HS-27A (cell line): ENCODE results near the gene TAS2R14.

Experiments used
- DNase-seq: peaks from one replicate; pipeline ENCODE4 v3.0.0-alpha.2; 2012; ENCODE audit warnings: low read depth, missing footprints

Gene TAS2R14, protein sequence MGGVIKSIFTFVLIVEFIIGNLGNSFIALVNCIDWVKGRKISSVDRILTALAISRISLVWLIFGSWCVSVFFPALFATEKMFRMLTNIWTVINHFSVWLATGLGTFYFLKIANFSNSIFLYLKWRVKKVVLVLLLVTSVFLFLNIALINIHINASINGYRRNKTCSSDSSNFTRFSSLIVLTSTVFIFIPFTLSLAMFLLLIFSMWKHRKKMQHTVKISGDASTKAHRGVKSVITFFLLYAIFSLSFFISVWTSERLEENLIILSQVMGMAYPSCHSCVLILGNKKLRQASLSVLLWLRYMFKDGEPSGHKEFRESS

GRCh38 chr12:10939163-10939562 is at the start of gene TAS2R14:
TAS2R14 (minus strand) TSS chr12:10939263; CDS start chr12:10939207, 56 bp downstream.
- no peak for DNase-seq

- no peak for DNase-seq
Measured at GRCh38 chr12:10986812-10987211, 47.7 kb upstream of the TAS2R14 start, which contains the start of gene TAS2R50. TAS2R50 (minus strand) TSS chr12:10986912; CDS start chr12:10986860, 52 bp downstream.

- no peak for DNase-seq
Measured at GRCh38 chr12:10982244-10982643, 43.2 kb upstream of the TAS2R14 start.

- no peak for DNase-seq
Measured at GRCh38 chr12:10974965-10975364, 35.9 kb upstream of the TAS2R14 start.

GRCh38 chr12:10968765-10969456 is 29.8 kb upstream of the TAS2R14 start:
- no peak for DNase-seq

DNA sequence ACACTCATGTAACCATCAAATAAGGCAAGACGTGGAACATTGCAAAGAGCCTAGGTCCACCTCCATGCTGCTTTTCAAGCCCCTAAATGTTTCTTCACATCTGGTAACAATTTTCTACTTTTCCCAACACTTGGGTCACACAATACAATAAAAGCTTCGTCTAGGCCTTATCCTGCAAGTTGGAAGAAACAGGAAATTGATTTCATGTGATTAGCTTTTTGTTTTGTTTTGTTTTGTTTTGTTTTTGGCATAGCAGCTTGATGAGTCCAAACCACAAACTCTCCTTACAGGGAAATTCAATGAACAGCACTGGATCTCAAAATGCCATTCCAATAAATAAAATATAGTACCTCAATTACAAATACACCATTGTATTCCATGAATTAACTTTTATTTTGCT is 28.3 kb upstream of the TAS2R14 start:
- no peak for DNase-seq

DNA sequence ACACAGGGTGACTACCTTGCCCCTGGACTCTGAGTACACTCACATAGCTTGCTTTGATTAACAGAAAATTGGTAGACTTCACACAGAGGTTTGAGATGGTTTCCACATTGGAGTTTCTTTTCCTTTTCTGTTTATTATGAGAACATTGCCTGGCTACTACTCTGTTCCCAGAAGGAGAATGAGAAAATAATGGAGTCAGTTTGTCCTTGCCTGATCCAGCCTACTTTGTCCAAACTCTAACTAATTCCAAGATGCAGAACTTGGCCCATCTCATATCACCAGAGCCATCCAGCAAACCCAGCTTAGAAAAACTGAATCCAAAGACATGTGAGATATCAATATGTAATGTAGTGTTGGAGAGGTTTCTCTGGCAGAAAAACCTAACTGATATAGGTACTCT is 27.3 kb upstream of the TAS2R14 start:
- DNase-seq: no peak

DNA sequence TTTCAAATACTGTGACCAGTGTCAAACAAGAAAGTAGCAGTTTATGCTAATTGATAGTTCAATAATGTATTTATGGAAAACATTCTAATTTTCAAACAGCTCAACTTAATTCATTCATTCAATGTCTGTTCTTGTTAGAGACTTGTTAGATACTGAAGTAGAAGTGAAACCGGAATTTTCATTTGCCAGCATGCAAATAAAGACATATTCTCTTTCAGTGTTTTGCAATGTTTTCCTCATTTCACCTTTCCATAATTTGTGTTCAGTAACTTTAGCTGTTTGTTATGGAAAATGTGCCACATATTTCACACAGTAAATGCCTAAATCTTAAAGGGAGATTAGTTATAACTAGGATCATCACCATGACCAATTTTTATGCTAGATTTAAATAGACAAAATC is 26.4 kb upstream of the TAS2R14 start:
- DNase-seq: no peak

- no peak for DNase-seq
Measured at GRCh38 chr12:10960211-10960610, 21.1 kb upstream of the TAS2R14 start.

- no peak for DNase-seq
Measured at GRCh38 chr12:10959804-10960203, 20.7 kb upstream of the TAS2R14 start.

DNA sequence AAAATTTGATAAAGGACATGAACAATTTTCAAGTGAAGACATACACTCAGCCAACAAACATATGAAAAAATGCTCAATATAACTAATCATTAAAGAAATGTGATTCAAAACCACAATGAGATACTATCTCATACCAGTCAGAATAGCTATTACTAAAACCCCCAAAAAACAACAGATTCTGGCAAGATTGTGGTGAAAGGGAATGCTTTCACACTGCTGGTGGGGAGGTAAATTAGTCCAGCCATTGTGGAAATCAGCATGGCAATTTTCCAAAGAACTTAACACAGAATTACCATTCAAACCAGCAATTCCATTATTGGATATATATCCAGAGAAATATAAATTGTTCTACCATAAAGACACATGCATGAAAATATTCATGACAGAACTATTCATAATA is 18.7 kb upstream of the TAS2R14 start:
- peak; percentile 15 for DNase-seq

GRCh38 chr12:10956085-10956484 is 17.0 kb upstream of the TAS2R14 start:
- DNase-seq: no peak

DNA sequence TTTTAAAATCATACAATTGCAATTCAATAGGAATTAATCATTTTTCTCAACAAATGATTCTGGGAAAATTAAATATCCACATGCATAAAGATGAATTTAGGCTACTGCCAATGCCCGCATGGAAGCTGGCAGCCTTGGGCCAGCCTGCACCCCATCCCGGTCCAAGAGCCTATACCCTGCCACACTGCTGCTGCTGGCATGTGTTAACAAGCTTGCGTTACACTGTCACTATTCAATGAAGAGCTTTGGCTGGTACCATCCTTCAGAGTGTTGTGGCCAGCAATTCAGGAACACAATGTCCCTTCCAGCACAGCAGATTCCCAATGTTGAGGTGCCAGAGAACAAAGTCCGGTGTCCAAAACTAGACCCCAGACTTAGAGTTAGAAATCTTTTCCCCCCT is 13.6 kb upstream of the TAS2R14 start:
- DNase-seq: no peak

- no peak for DNase-seq
Measured at GRCh38 chr12:10943167-10943566, 4.1 kb upstream of the TAS2R14 start.

DNA sequence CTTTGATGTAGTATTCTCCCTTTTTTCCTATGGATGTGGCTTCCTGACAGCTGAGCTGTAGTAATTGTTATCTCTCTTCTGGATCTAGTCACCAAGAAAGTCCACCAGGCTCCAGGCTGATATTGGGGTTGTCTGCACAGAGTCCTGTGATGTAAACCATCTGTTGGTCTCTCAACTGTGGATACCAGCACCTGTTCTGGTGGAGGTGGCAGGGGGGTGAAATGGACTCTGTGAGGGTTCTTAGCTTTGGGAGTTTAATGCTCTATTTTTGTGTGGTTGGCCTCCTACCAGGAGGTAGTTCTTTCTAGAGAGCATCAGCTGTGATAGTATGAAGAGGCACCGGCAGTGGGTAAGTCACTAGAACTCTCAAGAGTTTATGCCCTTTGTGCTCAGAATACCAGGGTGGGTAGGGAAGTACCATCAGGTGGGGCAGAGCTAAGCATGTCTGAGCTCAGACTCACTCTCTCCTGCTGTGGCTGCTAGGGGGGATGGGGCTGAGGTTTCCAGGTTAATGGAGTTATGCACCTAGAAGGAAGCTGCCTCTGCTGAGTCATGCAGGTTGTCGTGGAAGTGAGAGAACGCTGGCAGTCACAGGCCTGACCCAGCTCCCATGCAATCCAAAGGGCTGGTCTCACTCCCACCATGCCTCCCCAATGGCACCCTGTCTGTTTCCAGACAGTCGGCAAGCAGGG is 3.0 kb upstream of the TAS2R14 start:
- no peak for DNase-seq

DNA sequence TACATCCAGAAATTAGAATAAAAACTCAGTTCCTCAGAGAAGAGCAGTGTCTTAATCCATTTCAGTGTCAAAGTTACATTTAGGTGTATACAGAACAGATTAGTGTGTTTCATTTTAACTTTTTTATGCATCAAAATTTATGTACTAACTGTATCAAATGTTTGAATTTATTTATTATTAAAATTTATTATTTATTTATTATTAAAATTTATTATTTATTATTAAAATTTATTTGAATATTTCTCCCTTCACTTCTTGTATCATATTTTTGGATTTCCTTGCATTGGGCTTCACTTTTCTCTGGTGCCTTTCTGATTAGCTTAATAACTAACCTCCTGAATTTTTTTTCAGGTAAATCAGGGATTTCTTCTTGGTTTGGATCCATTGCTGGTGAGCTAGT is 2.3 kb upstream of the TAS2R14 start:
- no peak for DNase-seq

DNA sequence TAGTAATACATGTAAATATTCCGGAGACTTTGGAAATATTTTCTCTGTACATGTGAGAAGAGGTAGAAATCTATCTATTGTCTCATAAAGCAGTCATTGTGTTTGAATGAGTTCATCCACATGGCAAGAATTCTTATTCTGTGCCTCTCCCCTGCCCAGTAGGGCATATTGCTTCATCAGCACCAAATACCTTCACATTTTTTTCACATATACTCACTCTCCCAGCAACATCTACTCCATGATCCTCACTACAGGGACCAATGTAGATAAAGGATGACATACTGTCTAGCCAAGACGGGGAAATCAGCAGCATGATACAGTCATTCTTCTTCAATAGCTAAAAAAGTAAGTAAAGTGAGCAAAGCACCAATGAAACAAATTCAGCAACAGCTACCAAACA is 1.3 kb upstream of the TAS2R14 start:
- DNase-seq: peak; percentile 42

- DNase-seq: no peak
Measured at GRCh38 chr12:10936506-10936905, 2.6 kb downstream of the TAS2R14 start.

GRCh38 chr12:10928746-10929286 is 10.2 kb downstream of the TAS2R14 start, which contains the start of gene PRH2:
PRH2 (plus strand) TSS chr12:10929236; CDS start chr12:10929274, 38 bp downstream.
- no peak for DNase-seq

DNA sequence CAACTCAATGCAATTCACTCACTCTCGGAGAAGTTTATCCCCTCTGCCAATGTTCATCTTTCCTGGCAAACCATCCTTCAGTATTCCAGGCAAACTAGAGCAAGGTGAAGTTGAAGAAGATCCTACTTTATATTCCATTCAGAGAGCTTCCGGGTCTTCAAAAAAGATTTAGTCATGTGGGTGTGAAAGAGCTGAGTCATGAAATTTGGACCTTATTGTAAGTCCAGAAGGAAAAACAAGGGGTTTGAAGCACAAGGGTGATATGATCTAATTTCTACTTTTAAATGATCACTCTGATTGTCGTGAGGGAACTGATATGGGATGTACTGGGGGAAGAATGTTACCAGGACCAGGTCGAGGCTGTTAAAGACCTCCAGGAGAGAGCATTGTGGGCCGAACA is 12.8 kb downstream of the TAS2R14 start:
- no peak for DNase-seq

GRCh38 chr12:10919809-10920208 is 19.3 kb downstream of the TAS2R14 start:
- no peak for DNase-seq

GRCh38 chr12:10910380-10910779 is 28.7 kb downstream of the TAS2R14 start:
- DNase-seq: no peak

DNA sequence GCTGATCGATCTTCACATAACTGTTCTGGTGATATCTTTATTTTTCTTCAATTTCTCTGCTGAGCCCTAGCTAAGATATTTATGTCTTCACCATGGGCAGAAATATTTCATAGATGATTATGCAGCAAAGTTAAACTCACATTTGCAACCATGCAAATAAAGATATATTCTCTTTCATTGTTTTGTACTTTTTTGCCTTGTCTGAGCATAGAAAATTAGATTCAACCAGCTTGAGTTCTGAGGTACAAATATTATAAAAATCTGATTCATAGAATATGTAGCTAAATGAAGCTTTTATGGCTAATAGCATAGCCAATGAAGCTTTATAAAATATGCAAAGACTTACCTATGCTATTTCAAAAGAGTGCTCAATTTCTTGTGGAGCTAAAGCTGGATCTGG is 29.6 kb downstream of the TAS2R14 start, which contains the start of gene TAS2R13:
Gene TAS2R13 (minus strand): TSS at position 101 of the 400 bp plus-strand sequence. CDS start 264 bp downstream, outside the sequence.
- DNase-seq: no peak
